Measurements from ENCODE around the gene LASP1NB.

LASP1NB gene

GRCh38 chr17:38883592-38884526 lies 41.6 kb upstream of the LASP1NB start:
- Histone ChIP-seq H3K4me1 (replicated peaks) (peaks cover 10% of the 10 kb centered on the region), H3K9me3 (no peaks in the 10 kb centered on the region), H3K27ac (no peak overlapping the region), H3K4me3 (no peak overlapping the region), H3K36me3 (no peaks in the 10 kb centered on the region), H3K27me3 (replicated peaks; ENCODE audit: insufficient read depth) (no peaks in the 10 kb centered on the region)
- TF ChIP-seq POLR2A (IDR thresholded peaks at IDR 0.05) (no peak), CTCF (IDR thresholded peaks at IDR 0.05) (no peak), POLR2AphosphoS5 (IDR thresholded peaks at IDR 0.05) (no peak)
- 66% methylated on average over 19 of the region's 19 CpGs for WGBS
- DNase-seq (ENCODE audit: low spot score) = no peak
- intact Hi-C loops (cut with DNase I) = no loop called here

- H3K27me3 ChIP-seq (replicated peaks; ENCODE audit: insufficient read depth) = no peaks in the 10 kb centered on the region
- DNase-seq (ENCODE audit: low spot score) = no peak
- TF ChIP-seq POLR2AphosphoS5 (IDR thresholded peaks at IDR 0.05) = no peak
- no peak for TF ChIP-seq POLR2A (IDR thresholded peaks at IDR 0.05)
- no peak for TF ChIP-seq CTCF (IDR thresholded peaks at IDR 0.05)
- H3K4me1 ChIP-seq (replicated peaks) = peaks cover 3% of the 10 kb centered on the region
- intact Hi-C loops (cut with DNase I) = no loop called here
- H3K36me3 ChIP-seq = no peaks in the 10 kb centered on the region
- WGBS = 70% methylated on average over 9 of the region's 9 CpGs
- no peaks in the 10 kb centered on the region for H3K9me3 ChIP-seq
- no peak overlapping the region for H3K4me3 ChIP-seq
- no peak overlapping the region for H3K27ac ChIP-seq
These were observed 40.2 kb upstream of the LASP1NB start for GRCh38 chr17:38885044-38885727.

- H3K27me3 ChIP-seq (replicated peaks; ENCODE audit: insufficient read depth) = no peaks in the 10 kb centered on the region
- H3K9me3 ChIP-seq = no peaks in the 10 kb centered on the region
- H3K27ac ChIP-seq = no peak overlapping the region
- no peak for TF ChIP-seq CTCF (IDR thresholded peaks at IDR 0.05)
- TF ChIP-seq POLR2A (IDR thresholded peaks at IDR 0.05) = no peak
- no peak for TF ChIP-seq POLR2AphosphoS5 (IDR thresholded peaks at IDR 0.05)
- no peak overlapping the region for H3K4me3 ChIP-seq
- no peaks in the 10 kb centered on the region for H3K4me1 ChIP-seq (replicated peaks)
- intact Hi-C loops (cut with DNase I) = no loop called here
- 52% methylated on average over 11 of the region's 11 CpGs for WGBS
- H3K36me3 ChIP-seq = no peaks in the 10 kb centered on the region
- DNase-seq (ENCODE audit: low spot score) = no peak
These were observed 39.4 kb upstream of the LASP1NB start for GRCh38 chr17:38885728-38886642.

- intact Hi-C loops (cut with DNase I) = no loop called here
- Histone ChIP-seq H3K4me3 (no peak overlapping the region), H3K4me1 (replicated peaks) (no peaks in the 10 kb centered on the region), H3K27me3 (replicated peaks; ENCODE audit: insufficient read depth) (no peaks in the 10 kb centered on the region), H3K27ac (no peak overlapping the region), H3K36me3 (no peaks in the 10 kb centered on the region), H3K9me3 (no peaks in the 10 kb centered on the region)
- DNase-seq (ENCODE audit: low spot score) = no peak
- 64% methylated on average over 8 of the region's 8 CpGs for WGBS
- TF ChIP-seq CTCF (IDR thresholded peaks at IDR 0.05) (no peak), POLR2AphosphoS5 (IDR thresholded peaks at IDR 0.05) (no peak), POLR2A (IDR thresholded peaks at IDR 0.05) (no peak)
These were observed 38.8 kb upstream of the LASP1NB start for GRCh38 chr17:38886643-38887010.

Measured in prostate gland (tissue), 2 donors.